Measurements from ENCODE around the gene RAB1B. TPM values are rescaled to one million over a fixed set of nuclear protein-coding genes. Genes with fewer than 3 reads are reported as not detected.

Gene RAB1B
- total RNA-seq, 2 donors from 2014 or later, result 122 to 126 TPM

DNA sequence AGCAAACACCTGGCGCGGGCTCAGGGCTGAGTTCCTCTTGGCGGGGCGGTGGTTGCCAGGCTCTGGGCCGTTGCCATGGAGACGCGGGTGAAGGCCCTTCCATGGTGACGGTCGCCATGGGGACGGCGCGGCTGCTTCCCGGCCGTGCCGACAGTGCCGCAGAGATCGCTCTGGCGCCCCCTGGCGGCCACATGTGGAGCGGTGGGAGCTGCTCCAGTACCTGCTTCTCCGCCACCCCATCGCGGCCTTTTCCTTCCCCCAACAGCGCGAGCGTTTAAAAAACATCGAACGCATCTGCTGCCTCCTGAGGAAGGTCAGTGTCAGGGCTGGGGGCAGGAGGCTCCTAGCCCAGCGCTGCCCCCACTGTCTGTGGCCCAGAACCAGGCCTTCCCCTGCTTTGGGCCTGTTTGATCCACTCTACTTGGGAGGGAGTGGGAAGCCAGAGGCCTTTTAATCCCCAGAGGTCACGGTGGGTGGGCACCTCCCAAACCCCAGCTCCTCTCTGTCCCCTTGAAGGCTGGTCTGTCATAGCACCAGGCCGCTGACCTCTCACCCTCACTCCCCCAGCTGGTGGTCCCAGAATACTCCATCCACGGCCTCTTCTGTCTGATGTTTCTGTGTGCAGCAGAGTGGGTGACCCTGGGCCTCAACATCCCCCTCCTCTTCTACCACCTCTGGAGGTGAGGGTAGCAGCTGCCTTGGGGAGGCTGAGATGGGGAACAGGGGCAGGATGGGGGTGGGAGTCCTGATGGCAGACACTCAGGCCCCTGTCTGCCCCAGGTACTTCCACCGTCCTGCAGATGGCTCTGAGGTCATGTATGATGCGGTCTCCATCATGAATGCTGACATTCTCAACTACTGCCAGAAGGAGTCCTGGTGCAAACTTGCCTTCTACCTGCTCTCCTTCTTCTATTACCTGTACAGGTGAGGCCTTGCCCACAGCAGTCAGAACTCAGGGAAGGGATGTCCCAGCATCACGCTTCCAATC, 14.3 kb downstream of the RAB1B start:
- H3K27me3 Mint-ChIP-seq (ENCODE audit: insufficient read depth), result peaks cover 30% of the 10 kb centered on the region
- Histone ChIP-seq H3K4me1 (ENCODE audit: control insufficient read depth, insufficient read depth, low read length) (peaks cover 3% of the 10 kb centered on the region), H3K9me3 (ENCODE audit: control insufficient read depth, low read length) (no peaks in the 10 kb centered on the region), H3K36me3 (ENCODE audit: control insufficient read depth, insufficient read depth, low read length) (peaks cover 26% of the 10 kb centered on the region), H3K9ac (ENCODE audit: extremely low read depth, low read length, poor library complexity, severe bottlenecking) (peak overlapping the region; percentile 6), H3K27ac (ENCODE audit: low read depth, low read length) (no peak overlapping the region), H3K4me3 (ENCODE audit: low read length) (no peak overlapping the region), H3K27me3 (ENCODE audit: control insufficient read depth, insufficient read depth, low read length, poor library complexity, severe bottlenecking) (peaks cover 14% of the 10 kb centered on the region)
- no peaks in the 10 kb centered on the region for H3K4me1 Mint-ChIP-seq
- DNase-seq, result peak; percentile 99
- TF ChIP-seq, protein P1, sequence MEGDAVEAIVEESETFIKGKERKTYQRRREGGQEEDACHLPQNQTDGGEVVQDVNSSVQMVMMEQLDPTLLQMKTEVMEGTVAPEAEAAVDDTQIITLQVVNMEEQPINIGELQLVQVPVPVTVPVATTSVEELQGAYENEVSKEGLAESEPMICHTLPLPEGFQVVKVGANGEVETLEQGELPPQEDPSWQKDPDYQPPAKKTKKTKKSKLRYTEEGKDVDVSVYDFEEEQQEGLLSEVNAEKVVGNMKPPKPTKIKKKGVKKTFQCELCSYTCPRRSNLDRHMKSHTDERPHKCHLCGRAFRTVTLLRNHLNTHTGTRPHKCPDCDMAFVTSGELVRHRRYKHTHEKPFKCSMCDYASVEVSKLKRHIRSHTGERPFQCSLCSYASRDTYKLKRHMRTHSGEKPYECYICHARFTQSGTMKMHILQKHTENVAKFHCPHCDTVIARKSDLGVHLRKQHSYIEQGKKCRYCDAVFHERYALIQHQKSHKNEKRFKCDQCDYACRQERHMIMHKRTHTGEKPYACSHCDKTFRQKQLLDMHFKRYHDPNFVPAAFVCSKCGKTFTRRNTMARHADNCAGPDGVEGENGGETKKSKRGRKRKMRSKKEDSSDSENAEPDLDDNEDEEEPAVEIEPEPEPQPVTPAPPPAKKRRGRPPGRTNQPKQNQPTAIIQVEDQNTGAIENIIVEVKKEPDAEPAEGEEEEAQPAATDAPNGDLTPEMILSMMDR (conservative IDR thresholded peaks at IDR 0.05), result peak; percentile 97
- peaks cover 6% of the 10 kb centered on the region for H3K36me3 Mint-ChIP-seq (ENCODE audit: low read depth)
- no peaks in the 10 kb centered on the region for H3K9me3 Mint-ChIP-seq
- no peak overlapping the region for H3K4me3 Mint-ChIP-seq
- WGBS, 2 experiments (ENCODE audit: insufficient coverage in 1 of 2, insufficient read length in 1 of 2), result 16 to 90% methylated on average over 3 to 35 of the region's 35 CpGs
- no peak overlapping the region for H3K27ac Mint-ChIP-seq

DNA sequence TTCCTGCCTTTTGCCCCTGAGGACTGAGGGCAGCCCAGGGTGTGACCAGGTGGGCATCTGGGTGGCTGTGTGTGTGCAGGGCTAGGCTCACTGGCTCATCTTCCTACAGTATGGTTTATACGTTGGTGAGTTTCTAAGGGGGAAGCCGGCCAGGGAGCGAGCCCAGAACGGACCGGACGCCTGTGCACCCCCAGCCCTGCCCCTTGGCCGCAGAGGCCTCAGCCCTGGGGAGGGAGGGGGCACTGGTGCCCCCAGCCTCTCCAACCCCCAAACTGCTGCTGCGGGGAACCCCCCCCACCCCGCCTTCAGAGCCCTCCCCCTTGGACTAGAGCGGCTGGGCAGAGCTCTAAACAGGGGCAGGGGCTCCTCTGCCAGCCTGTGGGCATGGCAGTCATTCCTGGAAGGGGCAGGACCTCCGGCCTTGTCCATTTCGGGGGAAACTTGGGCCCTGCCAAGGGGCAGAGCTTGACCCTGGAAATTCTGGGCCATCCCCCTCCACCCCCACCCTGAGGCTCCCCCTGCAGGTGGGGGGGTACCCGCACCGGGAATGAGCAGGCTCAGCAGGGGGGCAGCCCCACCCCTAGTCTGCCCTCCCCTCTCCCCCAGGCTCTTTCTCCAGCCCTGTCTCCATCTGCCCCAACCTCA, 15.1 kb downstream of the RAB1B start:
- H3K9me3 Mint-ChIP-seq, result no peaks in the 10 kb centered on the region
- peaks cover 30% of the 10 kb centered on the region for H3K27me3 Mint-ChIP-seq (ENCODE audit: insufficient read depth)
- no peak for DNase-seq
- no peaks in the 10 kb centered on the region for H3K4me1 Mint-ChIP-seq
- Histone ChIP-seq H3K27me3 (ENCODE audit: control insufficient read depth, insufficient read depth, low read length, poor library complexity, severe bottlenecking) (peaks cover 14% of the 10 kb centered on the region), H3K9ac (ENCODE audit: extremely low read depth, low read length, poor library complexity, severe bottlenecking) (no peak overlapping the region), H3K36me3 (ENCODE audit: control insufficient read depth, insufficient read depth, low read length) (peaks cover 26% of the 10 kb centered on the region), H3K4me1 (ENCODE audit: control insufficient read depth, insufficient read depth, low read length) (peaks cover 3% of the 10 kb centered on the region), H3K27ac (ENCODE audit: low read depth, low read length) (no peak overlapping the region), H3K4me3 (ENCODE audit: low read length) (no peak overlapping the region), H3K9me3 (ENCODE audit: control insufficient read depth, low read length) (no peaks in the 10 kb centered on the region)
- peaks cover 6% of the 10 kb centered on the region for H3K36me3 Mint-ChIP-seq (ENCODE audit: low read depth)
- no peak overlapping the region for H3K4me3 Mint-ChIP-seq
- WGBS, 2 experiments (ENCODE audit: insufficient coverage in 1 of 2, insufficient read length in 1 of 2), result 95 to 100% methylated on average over 2 to 14 of the region's 14 CpGs
- TF ChIP-seq, protein P1 (conservative IDR thresholded peaks at IDR 0.05), result no peak
- H3K27ac Mint-ChIP-seq, result no peak overlapping the region

DNA sequence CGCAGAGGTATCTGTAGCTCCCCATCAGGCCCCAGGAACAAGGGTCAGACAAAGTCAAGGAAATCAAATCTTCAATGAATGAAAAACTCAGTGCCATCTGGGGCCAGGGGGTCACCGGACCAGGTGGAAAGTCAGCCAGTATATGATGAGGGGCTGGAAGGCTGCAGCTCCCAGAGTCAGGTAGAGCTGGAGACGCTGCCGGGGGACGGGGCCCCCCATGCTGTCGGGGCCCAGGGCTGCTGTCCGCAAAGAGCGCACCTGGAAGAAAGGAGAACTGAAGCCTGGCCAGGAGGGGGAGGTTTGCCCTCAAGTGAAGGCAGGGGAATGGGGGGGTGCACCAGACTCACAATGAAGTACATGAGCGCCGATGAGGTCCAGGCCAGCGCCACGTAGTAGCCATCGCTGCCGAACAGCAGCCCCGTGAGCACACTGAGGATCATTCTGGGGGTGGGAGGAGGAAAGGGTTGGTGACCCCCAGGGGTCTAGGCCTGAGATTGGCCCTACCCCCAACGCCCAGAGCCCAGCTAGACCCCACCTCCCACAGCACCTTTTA, 16.2 kb downstream of the RAB1B start:
- no peak overlapping the region for H3K4me3 ChIP-seq (ENCODE audit: low read length)
- Mint-ChIP-seq H3K9me3 (no peaks in the 10 kb centered on the region), H3K4me3 (no peak overlapping the region), H3K4me1 (peaks cover under 1% of the 10 kb centered on the region), H3K27me3 (ENCODE audit: insufficient read depth) (peaks cover 23% of the 10 kb centered on the region), H3K27ac (no peak overlapping the region), H3K36me3 (ENCODE audit: low read depth) (peaks cover 6% of the 10 kb centered on the region)
- no peaks in the 10 kb centered on the region for H3K9me3 ChIP-seq (ENCODE audit: control insufficient read depth, low read length)
- H3K27me3 ChIP-seq (ENCODE audit: control insufficient read depth, insufficient read depth, low read length, poor library complexity, severe bottlenecking), result peaks cover 6% of the 10 kb centered on the region
- no peak overlapping the region for H3K9ac ChIP-seq (ENCODE audit: extremely low read depth, low read length, poor library complexity, severe bottlenecking)
- DNase-seq, result no peak
- H3K36me3 ChIP-seq (ENCODE audit: control insufficient read depth, insufficient read depth, low read length), result peaks cover 26% of the 10 kb centered on the region
- 96% methylated on average over 13 to 16 of the region's 16 CpGs for WGBS, 2 experiments (ENCODE audit: insufficient coverage in 1 of 2, insufficient read length in 1 of 2)
- TF ChIP-seq, protein P1 (conservative IDR thresholded peaks at IDR 0.05), result no peak
- H3K4me1 ChIP-seq (ENCODE audit: control insufficient read depth, insufficient read depth, low read length), result peaks cover 3% of the 10 kb centered on the region
- no peak overlapping the region for H3K27ac ChIP-seq (ENCODE audit: low read depth, low read length)
